ENCODE results near the gene FBXL2. TPM values are rescaled to one million over a fixed set of nuclear protein-coding genes. Genes with fewer than 3 reads are reported as not detected.
"Not testable (repeated sequence)": the region's sequence is repeated elsewhere in the genome, so short reads cannot be mapped to it uniquely, and the experiment has no call there.

FBXL2 gene
- polyA plus RNA-seq, 1 donor = 8.0 TPM

GRCh38 chr3:33388374-33389100 lies 111.3 kb downstream of the FBXL2 start:
- no peak for DNase-seq

- DNase-seq = no peak
These were observed 112.7 kb downstream of the FBXL2 start for GRCh38 chr3:33389908-33390307.

DNA sequence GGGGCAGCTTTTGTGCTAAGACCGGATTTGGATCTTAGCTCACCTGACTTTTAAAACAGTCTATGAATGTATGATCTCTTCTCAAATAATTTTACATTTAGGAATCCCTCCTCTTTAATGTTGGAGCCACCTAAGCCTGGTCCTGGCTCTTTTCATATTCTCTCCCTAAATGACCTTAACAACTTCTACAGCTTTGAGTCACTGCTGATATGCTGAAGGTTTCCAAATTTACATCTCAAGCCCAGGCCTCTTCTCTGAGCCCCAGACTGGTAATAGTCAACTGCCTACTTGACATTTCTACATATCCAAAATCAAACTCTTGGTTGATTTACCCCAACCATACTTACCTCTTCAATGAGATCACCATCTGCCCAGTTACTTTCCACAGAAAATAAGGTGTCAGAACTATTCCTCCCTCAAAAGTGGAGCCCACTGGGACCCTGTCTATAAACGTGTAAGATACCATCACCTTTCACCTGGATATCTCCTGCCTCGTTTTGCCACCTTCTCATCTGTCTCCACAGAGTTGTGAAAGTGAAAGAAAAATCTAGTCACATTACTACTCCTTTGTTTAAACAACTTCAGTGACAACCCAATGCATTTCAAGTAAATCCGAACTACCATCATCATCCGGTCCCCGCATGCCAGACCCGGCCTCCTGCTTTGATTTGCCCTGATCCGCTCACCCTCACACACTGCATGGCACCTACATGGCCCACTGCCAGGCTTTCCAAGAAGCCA lies 114.2 kb downstream of the FBXL2 start:
- DNase-seq = no peak

GRCh38 chr3:33392144-33392543 lies 114.9 kb downstream of the FBXL2 start:
- no peak for DNase-seq

GRCh38 chr3:33392703-33393125 lies 115.5 kb downstream of the FBXL2 start:
- no peak for DNase-seq

- no peak for DNase-seq
These were observed 117.3 kb downstream of the FBXL2 start for GRCh38 chr3:33394403-33395054.

DNA sequence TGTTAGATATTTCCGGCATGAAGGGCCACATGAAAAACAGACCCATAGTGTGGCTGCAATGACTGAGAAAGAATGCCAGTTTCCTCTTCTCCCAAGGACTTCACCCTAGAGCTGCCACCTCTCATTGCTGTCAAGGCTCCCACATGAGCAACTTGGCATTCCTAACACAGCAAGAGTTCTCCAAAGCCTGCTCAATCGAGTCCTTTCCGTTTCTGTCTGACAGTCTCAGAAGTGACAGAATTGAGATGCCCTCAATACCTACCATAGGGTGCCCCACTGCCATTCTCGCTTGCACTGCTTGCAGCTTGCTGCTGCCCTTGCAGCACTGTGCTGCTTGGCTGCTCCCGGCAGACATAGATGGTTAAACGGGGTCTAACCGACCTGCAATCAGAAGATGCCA lies 118.7 kb downstream of the FBXL2 start:
- DNase-seq = no peak

DNA sequence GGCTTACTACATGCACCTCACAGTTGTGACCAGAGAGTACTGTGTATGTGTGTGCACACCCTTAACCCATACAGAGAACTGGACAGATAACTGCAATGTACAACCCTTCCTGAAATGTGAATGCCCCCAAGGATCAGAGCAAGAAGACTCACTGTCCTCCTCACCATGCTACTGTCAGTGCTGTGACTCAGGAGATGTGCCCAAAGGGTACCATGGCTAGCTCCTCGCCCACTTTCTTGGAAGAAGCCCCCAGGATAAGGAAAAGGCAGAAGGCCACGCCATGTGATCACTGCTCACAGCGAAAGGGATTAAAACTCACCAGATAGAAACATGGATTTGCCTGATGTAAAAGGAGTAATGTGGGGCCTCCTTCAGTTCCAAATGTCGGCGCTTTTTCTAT lies 121.2 kb downstream of the FBXL2 start:
- DNase-seq = no peak

DNA sequence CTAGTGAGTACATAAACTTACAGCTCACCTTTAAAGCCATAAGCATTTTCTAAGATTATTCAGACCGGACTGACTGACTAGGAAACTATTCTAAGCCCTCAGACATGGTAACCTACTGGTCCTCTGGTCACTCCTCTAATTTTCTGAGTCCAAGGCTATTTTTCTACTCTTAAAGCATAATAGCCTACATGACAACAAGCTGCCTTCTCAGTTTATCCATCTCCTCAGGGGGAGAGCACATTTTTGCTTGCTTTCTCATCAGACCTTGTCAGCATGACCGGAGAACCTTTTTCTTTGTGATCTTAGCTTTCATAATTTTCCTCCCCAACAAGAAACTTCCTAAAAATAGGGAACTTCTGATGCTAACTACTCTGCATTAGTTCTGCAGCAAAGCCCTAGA lies 124.5 kb downstream of the FBXL2 start:
- no peak for DNase-seq

GRCh38 chr3:33402936-33403335 lies 125.7 kb downstream of the FBXL2 start:
- no peak for DNase-seq

DNA sequence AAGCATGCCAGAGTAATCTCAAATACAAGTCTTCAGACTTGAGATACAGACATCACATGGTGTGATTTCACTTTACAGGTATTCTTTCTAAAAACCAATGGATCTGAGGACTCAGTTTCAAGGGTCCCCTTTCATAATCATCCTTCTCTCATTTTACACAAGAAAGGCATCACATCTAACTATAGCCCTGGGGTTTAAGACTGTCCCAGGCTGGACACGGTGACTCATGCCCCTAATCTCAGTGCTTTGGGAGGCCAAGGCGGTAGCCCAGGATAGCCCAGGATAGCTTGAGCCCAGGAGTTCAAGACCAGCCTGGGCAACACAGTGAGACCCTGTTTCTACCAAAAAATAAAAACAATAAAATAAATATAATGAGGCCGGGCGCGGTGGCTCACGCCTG lies 126.5 kb downstream of the FBXL2 start:
- no peak for DNase-seq

- not testable (repeated sequence) for DNase-seq
These were observed 133.6 kb downstream of the FBXL2 start for GRCh38 chr3:33410816-33411215.

DNA sequence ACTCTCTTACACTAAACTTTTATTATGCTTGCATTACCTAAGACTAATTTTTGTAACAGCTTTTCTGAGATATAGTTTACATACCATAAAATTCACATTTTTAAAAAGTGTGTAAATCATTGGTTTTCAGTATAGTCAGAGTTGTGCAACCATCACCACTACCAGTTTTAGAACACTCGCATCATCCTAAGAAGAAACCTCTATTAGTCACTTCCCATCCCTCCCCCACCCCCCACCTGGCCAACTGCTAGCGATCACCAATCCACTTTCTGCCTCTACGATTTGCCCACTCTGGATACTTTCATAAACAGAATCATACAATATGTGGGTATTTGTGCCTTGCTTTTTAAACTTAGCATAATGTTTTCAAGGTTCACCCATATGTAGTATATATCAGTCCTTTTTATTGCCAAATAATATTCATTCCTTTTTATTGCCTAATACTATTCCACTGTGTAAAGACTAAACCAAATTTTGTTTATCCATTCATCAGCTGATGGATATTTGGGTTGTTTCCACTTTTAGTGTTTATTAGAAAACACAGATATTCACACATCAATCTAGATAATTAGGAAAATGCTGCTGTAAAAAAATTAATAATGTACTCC lies 139.9 kb downstream of the FBXL2 start:
- no peak for DNase-seq

GRCh38 chr3:33419948-33420347 lies 142.7 kb downstream of the FBXL2 start:
- DNase-seq = no peak

DNA sequence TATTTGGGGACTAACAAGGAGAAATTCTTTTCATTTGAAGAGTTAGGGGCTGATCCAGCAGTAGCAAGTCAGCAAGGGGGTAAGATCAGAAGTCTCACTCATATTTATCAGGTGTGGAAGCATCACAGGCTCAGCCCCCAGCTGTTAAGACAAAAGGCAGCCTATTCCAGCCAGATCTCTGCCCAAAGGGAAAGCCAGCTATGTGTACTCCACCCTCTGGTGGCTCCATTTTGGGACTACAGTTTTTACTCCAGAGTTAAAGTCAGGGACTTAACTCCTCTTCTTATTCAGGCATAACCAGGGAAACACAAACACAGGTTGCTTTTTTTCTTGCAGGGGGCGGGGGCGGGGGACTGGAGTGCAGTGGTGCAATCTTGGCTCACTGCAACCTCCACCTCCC lies 143.7 kb downstream of the FBXL2 start:
- no peak for DNase-seq

- DNase-seq = no peak
These were observed 147.6 kb downstream of the FBXL2 start for GRCh38 chr3:33424606-33425452.

GRCh38 chr3:33425453-33425852 lies 148.2 kb downstream of the FBXL2 start:
- DNase-seq = no peak

- DNase-seq = no peak
These were observed 148.8 kb downstream of the FBXL2 start for GRCh38 chr3:33426068-33426467.

DNA sequence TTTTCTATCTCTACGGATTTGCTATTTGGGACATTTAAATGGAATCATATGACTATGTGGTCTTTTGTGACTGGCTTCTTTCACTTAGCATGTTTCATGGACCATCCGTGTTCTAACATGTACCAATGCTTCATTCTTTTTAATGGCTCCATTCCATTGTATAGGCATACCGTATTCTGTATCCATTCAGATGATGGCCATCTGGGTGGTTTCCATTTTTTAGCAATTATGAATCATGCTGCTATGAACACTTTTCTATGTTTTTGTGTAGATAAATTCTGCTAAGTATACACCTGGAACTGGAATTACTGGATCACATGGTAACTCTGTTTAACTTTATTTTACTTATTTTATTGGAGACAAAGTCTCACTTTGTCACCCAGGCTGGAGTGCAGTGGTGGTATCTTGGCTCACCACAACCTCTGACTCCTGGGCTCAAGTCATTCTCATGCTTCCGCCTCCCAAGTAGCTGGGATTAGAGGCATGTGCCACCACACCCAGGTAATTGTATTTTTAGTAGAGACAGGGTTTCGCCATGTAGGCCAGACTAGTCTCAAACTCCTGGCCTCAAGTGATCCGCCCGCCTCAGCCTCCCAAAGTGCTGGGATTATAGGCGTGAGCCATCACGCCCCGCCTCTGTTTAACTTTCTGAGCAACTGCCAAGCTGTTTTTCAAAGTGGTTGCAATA lies 149.5 kb downstream of the FBXL2 start:
- no peak for DNase-seq

DNA sequence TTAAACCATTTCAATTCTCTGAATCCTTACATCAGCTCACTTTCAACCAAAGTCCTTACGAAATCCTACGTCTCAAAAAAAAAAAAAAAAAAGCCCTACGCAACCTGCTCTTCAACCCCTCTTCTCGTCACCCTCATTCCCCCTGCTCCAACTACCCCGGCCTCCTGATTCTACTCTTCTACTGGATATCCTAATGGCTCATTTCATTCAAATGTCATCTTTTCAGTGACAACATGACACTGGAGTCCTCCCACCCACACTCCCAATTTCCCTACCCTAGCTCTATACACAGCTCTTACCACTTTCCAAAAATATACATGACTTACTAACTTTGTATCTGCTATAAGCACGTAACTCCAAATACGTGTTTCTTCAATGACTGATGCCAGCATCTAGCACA lies 151.5 kb downstream of the FBXL2 start:
- DNase-seq = no peak

GRCh38 chr3:33429306-33429705 lies 152.1 kb downstream of the FBXL2 start:
- not testable (repeated sequence) for DNase-seq

- DNase-seq = no peak
These were observed 152.8 kb downstream of the FBXL2 start for GRCh38 chr3:33430061-33430460.

Measured in hindlimb muscle (tissue), 1 donor.